IPS-18c (cell line): ENCODE measurements around the gene TYROBP.
"Not testable (repeated sequence)": the region's sequence is repeated elsewhere in the genome, so short reads cannot be mapped to it uniquely, and the experiment has no call there.

Experiments
- H3K4me3 ChIP-seq: 2 replicates; pipeline ENCODE4 v1.7.0; 2013; ENCODE audit warnings: low read depth, mild to moderate bottlenecking, low read length, moderate library complexity; ENCODE audit not compliant: insufficient read depth
- H3K9me3 ChIP-seq: one replicate; pipeline ENCODE4 v1.6.1; 2013; ENCODE audit warnings: mild to moderate bottlenecking, low read length, moderate library complexity; ENCODE audit not compliant: control insufficient read depth, insufficient read depth

Gene TYROBP

GRCh38 chr19:35908010-35908441, at the start of gene TYROBP:
Gene TYROBP, minus strand, starts transcription at chr19:35908295. Its CDS starts 67 bp downstream, at chr19:35908228.
- no peak within 1 kb of the TSS for H3K4me3 ChIP-seq

GRCh38 chr19:35957411-35957810, 49.3 kb upstream of the TYROBP start:
- H3K4me3 ChIP-seq, H3K9me3 ChIP-seq: not testable (repeated sequence)

More at GRCh38 chr19:35908010-35908441, at the start of gene TYROBP:
- H3K9me3 ChIP-seq: no peaks in the 10 kb centered on the region

DNA sequence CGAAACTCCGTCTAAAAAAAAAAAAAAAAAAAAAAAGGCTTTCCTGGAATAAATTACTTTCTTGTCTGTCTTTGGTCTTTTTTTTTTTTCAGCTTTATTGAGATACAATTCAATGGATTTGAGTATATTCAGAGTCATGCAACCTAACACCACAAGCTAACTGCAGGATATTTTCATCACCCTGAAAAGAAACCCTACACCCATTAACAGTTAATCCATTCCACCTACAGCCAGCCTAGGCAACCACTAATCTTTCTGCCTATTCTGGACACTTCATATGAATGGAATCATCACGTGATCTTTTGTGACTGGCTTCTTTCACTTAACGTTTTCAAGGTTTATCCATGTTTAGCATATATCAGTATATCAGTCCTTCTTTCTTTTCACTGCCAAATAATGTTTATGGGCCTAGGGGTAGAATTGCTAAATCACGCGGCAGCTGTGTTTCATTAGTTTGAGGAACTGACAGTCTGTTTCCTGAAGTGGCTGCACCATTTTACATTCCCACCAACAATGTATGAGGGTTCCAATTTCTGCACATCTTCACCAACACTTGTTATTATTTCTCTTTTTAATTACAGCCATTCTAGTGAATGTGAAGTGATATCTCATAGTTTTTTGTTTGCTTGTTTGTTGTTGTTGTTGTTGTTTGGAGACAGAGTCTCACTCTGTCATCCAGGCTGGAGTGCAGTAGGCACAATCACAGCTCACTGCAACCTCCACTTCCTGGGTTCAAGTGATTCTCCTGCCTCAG, 48.0 kb upstream of the TYROBP start:
- Histone ChIP-seq H3K9me3 (no peaks in the 10 kb centered on the region), H3K4me3 (no peak overlapping the region)

DNA sequence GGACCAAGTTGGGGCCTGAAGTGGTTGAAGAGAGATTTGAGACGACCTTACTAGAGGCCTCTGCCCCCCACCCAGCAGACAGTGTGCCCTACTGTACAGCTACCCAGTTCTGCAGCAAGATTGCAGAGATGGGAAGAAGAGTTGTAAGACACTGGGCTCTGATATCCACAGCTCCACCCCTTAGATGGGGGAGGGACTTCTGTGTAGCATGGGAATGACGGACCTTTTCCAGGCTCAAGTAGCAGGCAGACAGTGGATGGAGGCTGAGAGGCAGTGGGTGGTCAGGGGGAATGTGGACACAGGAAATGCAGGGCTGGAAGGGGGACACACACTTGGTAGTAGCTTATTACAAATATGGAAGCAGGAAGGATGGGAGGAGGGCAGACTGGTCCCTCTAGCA, 41.0 kb upstream of the TYROBP start:
- no peak overlapping the region for H3K4me3 ChIP-seq
- H3K9me3 ChIP-seq: no peaks in the 10 kb centered on the region

DNA sequence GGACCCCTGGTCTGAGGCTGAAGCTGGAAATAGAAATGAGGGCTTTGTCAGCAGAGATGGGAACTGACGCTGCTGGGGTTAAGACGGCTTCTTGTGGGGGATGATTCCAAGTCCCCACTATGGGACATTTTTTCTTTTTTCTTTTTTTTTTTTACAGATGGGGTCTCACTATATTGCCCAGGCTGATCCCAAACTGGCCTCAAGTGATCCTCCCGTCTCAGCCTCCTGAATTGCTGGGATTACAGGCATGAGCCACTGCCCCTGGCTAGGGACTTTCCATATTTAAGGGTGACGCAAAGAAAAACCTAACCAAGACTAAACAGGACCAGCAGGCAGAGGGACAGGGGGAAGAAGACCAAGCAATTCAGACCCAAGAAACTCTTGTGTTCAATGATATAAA, 38.1 kb upstream of the TYROBP start:
- H3K4me3 ChIP-seq: no peak overlapping the region
- no peaks in the 10 kb centered on the region for H3K9me3 ChIP-seq

DNA sequence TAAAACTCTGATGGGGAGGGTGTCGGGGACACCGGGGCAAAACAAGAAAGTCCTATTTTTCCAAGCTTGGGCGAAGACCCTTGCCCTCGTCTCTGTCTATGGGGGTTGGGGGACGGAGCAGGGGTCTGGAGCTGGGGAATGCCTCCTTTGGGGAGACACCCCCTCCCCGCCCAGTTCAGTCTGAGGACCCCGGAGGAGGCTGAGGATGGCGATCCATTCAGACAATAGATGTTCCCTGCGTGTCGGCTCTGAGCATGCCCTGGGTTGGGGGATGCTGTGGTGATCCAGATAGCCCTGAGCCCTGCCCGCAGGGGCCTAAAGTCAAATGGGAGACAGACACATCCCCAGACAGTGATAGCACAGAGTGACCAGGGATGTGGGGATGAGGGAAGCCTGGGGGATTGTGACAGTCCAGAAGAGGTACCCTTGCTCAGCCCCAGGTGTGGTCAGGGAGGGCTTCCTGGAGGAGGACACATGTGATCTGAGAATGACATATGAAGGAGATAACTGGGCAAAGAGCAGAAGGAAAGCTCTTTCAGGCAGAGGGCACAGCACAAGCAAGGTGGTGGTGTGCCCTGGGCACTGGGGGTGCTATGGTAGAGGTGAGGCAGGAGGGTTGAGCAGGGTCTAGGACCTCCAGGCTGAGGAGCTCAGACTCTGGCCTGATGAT, 37.2 kb upstream of the TYROBP start:
- Histone ChIP-seq H3K4me3 (no peak overlapping the region), H3K9me3 (no peaks in the 10 kb centered on the region)

DNA sequence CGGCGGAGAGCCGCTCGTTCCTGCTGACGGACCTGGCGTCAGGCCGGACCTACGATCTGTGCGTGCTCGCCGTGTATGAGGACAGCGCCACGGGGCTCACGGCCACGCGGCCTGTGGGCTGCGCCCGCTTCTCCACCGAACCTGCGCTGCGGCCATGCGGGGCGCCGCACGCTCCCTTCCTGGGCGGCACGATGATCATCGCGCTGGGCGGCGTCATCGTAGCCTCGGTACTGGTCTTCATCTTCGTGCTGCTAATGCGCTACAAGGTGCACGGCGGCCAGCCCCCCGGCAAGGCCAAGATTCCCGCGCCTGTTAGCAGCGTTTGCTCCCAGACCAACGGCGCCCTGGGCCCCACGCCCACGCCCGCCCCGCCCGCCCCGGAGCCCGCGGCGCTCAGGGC, 36.5 kb upstream of the TYROBP start:
- Histone ChIP-seq H3K4me3 (no peak overlapping the region), H3K9me3 (no peaks in the 10 kb centered on the region)

DNA sequence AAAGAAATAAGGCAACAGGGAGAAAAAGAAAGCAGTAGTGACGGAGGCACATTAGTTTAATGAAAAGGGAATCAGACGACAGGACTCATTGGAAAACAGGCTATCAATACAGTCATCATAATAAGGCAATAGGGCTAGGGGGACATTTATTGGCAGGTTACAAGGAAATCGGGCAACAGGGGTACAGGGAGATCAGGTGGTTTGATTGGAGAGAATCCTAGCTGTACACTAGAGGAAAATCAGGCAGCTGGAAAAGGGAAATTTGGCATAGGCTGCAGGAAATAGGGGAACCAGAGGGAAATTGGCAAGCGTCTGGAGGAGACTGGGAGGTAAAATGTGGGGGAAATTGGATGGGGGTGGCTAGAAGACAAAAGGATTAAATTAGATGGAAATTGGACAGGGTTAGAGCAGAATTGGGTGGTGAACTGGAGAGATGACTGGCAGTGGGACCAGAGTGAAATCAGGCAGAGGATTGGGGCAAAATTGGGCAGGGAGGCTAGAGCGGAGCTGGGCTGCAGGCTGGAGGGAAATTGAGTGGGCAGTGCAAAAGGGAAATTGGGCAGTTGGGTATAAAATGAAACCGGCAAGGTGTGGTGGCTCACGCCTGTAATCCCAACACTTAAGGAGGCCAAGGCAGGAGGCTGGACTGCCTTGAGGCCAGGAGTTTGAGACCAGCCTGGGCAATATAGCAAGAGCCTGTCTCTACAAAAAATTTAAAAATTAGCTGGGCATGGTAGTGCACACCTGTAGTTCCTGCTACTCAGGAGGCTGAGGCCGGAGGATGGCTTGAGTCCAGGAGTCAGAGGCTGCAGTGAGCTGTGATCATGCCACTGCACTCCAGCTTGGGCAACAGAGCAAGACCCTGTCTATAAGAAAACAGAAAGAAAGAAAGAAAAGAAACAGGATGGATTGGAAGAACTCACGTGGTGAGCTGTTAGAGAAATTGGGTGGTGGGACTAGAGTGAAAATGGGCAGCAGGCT, 35.5 kb upstream of the TYROBP start:
- no peak overlapping the region for H3K4me3 ChIP-seq
- H3K9me3 ChIP-seq: no peaks in the 10 kb centered on the region

GRCh38 chr19:35942235-35942634, 34.1 kb upstream of the TYROBP start:
- no peaks in the 10 kb centered on the region for H3K9me3 ChIP-seq
- no peak overlapping the region for H3K4me3 ChIP-seq

DNA sequence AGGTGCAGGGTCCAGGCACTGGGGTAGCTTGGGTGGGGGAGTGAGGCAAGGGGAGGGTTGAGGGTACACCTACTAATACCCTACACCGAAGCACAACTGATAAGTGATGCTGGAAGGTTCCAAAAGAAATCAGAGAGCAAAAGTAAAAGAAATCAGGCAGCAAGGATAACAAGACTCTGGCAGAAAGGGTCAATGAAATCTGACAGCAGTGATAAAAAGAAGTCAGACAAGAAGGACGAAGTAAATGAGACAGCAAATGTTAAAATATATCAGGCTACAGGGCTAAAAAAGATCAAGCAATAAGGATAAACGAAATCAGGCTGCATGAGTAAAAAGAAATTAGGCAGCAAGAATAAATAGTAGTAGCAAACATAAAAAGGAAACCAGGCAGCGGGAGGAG, 32.7 kb upstream of the TYROBP start:
- no peaks in the 10 kb centered on the region for H3K9me3 ChIP-seq
- no peak overlapping the region for H3K4me3 ChIP-seq

GRCh38 chr19:35940078-35940775, 32.1 kb upstream of the TYROBP start:
- Histone ChIP-seq H3K9me3 (no peaks in the 10 kb centered on the region), H3K4me3 (no peak overlapping the region)

- Histone ChIP-seq H3K4me3 (no peak overlapping the region), H3K9me3 (no peaks in the 10 kb centered on the region)
Observed at GRCh38 chr19:35939307-35940077, 31.4 kb upstream of the TYROBP start.

GRCh38 chr19:35938282-35939224, 30.5 kb upstream of the TYROBP start:
- H3K4me3 ChIP-seq: peak overlapping the region; percentile 68; the same call in 1 of the 2 replicates
- H3K9me3 ChIP-seq: no peaks in the 10 kb centered on the region

DNA sequence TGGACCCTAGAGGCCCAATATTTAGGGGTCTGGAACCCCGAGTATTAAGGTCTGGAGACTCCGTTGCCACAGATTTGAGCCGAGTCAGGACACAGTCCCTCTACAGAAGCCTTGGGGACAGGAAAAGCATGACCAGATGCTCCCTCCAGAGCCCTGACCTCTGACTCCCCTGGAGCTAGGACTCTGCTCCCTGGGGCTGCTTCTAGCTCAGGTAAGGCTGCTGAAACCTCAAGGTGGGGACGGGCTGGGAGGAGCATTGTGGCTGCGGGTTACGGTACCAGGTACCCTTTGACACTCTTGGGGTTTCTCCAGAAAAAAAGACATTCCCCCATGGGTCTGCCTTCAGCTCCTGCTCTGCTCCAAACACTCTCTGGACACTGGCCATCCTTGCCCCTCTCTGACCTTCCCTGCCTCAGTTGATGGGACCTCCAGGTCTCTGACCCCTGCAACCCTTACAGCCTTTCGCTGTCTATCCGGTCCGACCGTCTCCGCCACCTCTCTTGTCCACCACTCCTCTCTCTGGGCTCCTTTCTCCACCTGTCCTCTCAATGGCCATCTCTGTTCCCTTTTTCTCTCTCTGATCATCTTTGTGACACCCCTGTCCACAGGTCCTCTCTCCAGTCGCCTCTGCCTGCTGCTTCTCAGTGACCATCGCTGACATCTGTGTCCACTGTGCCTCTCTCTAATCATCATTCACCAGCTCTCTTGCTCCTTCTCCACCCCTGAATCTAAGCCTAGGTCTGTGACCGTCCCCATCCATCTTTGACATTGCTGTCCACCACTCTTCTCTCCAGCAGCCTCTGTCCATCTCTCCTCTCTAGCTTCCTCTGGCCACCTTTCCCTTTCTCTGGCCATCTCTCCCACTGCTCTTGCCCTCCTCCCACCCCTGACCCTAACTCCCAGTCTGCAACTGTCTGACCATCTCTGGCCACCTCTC, 29.5 kb upstream of the TYROBP start:
- Histone ChIP-seq H3K4me3 (peak overlapping the region; percentile 68), H3K9me3 (no peaks in the 10 kb centered on the region)
